Mononuclear cell (primary cell): ENCODE measurements around the gene ADGRG7. TPM values are rescaled to one million over a fixed set of nuclear protein-coding genes. Genes with fewer than 3 reads are reported as not detected.

Experiments used
- H3K27me3 ChIP-seq: 2 replicates; pipeline ENCODE4 v1.6.0; 2011; ENCODE audit warnings: low read length, control low read depth; ENCODE audit not compliant: insufficient read depth
- H3K4me1 ChIP-seq: 2 replicates; pipeline ENCODE4 v1.5.1; 2011; ENCODE audit warnings: mild to moderate bottlenecking, low read length, control low read depth; ENCODE audit not compliant: insufficient read depth
- H3K4me3 ChIP-seq: 2 replicates; pipeline ENCODE4 v1.5.1; 2011; ENCODE audit warnings: mild to moderate bottlenecking, low read length, moderate library complexity
- H3K9me3 ChIP-seq: 2 replicates; pipeline ENCODE4 v1.5.1; 2011; ENCODE audit warnings: low read depth, mild to moderate bottlenecking, control low read depth, low read length
- total RNA-seq: library from RNA; depleted of rRNA; stranded (reverse); fragments of >200 nt; gene quantifications from one replicate; pipeline ENCODE4 v1.2.3, GENCODE V29; 2012

ADGRG7 gene
- total RNA-seq, 1 donor: not detected

DNA sequence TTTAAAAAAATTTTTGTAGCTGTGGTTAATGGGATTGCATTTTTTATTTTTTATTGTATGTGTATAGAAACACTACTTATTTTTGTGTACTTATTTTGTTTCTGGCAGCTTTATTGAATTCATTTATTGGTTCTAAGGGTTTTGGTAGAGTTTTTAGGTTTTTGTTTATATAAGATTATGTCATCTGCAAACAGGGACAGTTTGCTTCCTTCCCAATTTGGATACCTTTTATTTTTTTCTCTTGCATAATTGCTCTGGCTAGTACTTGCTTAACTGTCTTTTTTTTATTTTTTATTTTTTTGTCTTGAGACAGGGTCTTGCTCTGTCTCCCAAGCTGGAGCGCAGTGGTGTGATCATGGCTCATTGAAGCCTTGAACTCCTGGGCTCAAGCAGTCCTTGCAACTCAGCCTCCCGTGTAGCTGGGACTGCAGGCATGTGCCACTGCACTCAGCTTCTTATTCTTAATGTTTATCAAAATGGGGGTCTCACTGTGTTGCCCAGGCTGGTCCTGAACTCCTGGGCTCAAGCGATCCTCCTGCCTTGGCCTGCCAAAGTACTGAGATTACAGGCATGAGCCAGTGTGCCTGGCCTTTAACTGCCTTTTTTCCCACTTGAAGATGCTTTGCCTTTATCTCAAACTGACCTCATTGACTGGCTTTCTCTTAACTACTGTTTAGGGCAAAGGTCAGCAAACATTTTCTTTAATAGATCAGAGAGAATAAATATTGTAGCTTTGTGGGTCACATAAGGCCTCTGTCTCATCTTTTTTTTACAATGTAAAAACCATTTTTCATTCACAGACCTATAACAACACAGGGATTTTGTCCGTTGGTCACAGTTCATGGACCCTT lies 108.5 kb downstream of the ADGRG7 start:
- Histone ChIP-seq H3K4me3 (no peak overlapping the region), H3K4me1 (peaks cover 7% of the 10 kb centered on the region), H3K9me3 (no peaks in the 10 kb centered on the region), H3K27me3 (no peaks in the 10 kb centered on the region)

- no peaks in the 10 kb centered on the region for H3K9me3 ChIP-seq
- peaks cover 7% of the 10 kb centered on the region for H3K4me1 ChIP-seq
- H3K4me3 ChIP-seq: no peak overlapping the region
- no peaks in the 10 kb centered on the region for H3K27me3 ChIP-seq
Measured at GRCh38 chr3:100719136-100719535, 109.7 kb downstream of the ADGRG7 start.

- no peaks in the 10 kb centered on the region for H3K9me3 ChIP-seq
- H3K27me3 ChIP-seq: no peaks in the 10 kb centered on the region
- no peak overlapping the region for H3K4me3 ChIP-seq
- H3K4me1 ChIP-seq: peaks cover 7% of the 10 kb centered on the region
Measured at GRCh38 chr3:100720426-100720825, 111.0 kb downstream of the ADGRG7 start.

DNA sequence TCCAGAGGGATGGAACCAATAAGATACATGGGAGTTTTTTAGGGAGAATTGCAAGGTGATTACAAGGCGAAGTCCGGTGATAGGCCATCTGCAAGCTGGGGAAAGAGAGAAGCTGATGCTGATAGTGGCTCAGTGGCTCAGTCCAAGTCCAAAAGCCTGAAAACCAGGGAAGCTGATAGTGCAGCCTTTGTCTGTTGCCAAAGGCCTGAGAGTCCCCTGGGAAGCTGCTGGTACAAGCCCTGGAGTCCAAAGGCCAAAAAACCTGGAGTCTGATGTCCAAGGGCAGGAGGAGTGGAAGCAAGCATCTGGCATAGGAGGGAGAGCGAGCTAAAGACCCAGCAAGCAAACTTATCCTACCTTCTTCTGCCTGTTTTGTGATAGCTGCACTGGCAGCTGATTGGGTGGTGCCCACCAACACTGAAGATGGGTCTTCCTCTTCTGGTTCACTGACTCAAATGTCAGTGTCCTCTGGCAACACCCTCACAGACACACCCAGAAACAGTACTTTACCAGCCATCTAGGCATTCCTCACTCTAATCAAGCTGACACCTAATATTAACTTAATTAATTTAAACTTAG lies 116.6 kb downstream of the ADGRG7 start:
- no peak overlapping the region for H3K4me3 ChIP-seq
- no peaks in the 10 kb centered on the region for H3K27me3 ChIP-seq
- no peaks in the 10 kb centered on the region for H3K9me3 ChIP-seq
- no peaks in the 10 kb centered on the region for H3K4me1 ChIP-seq

DNA sequence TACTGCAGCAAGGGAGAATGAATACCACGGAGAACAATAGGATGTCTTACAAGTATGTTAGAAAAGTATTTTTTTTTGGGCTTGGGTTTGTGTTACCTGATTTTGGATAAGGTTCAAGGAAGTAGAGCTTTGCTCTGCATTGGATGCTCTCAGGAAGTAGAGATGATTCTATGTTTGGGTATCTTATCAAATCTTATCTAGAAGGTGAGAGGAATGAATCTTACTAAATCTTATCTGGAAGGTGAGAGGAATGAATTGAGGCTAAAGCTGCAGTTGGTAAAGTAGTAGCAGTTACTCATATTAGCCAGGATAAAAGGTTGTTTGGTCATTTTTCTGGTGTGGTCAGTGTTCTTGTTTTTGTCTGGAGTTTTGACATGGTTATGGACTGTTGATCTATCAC lies 117.3 kb downstream of the ADGRG7 start:
- H3K9me3 ChIP-seq: no peaks in the 10 kb centered on the region
- H3K4me3 ChIP-seq: no peak overlapping the region
- H3K4me1 ChIP-seq: no peaks in the 10 kb centered on the region
- no peaks in the 10 kb centered on the region for H3K27me3 ChIP-seq

DNA sequence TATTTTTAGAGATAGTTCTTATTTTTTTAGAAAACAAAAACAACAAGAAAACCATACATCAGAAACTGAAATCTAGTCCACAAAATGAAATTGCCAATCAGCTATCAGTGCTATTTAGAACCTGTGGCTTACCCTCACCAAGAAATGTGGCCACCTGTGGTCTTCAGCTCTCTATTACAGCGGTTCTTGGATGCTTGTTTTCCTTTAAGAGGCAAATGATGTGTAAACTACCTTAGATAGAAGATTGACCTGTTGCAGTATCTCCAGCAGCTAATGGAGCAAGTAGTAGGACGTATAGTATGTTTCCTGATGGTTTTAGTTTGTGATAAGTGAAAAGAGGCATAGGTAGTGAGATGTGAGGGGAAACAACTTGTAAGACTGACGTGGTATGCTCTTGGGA lies 121.1 kb downstream of the ADGRG7 start:
- H3K9me3 ChIP-seq: no peaks in the 10 kb centered on the region
- H3K4me1 ChIP-seq: no peaks in the 10 kb centered on the region
- H3K4me3 ChIP-seq: no peak overlapping the region
- H3K27me3 ChIP-seq: no peaks in the 10 kb centered on the region

GRCh38 chr3:100732435-100732834 lies 123.0 kb downstream of the ADGRG7 start:
- no peaks in the 10 kb centered on the region for H3K9me3 ChIP-seq

GRCh38 chr3:100737334-100737733 lies 127.9 kb downstream of the ADGRG7 start:
- Histone ChIP-seq H3K9me3 (no peaks in the 10 kb centered on the region), H3K4me3 (no peak overlapping the region), H3K27me3 (no peaks in the 10 kb centered on the region), H3K4me1 (no peaks in the 10 kb centered on the region)

More at GRCh38 chr3:100732435-100732834, 123.0 kb downstream of the ADGRG7 start:
- Histone ChIP-seq H3K4me1 (no peaks in the 10 kb centered on the region), H3K27me3 (no peaks in the 10 kb centered on the region), H3K4me3 (no peak overlapping the region)

DNA sequence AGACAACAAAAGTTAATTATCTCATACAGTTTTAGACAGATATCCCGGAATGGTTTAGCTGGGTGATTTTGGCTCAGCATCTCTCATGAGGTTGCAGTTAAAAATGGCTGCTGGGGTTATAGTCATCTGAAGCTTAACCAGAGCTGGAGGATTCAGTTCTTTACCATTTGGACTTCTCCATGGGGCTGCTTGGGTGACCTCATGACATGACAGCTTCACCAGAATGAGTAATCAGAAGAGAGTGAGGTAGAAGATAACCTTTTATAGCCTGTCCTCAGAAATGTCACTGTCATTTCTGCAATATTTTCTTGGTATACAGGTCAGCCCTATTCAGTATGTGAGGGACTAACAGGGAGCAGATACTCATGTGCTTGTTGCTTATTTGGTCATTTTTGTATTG lies 130.8 kb downstream of the ADGRG7 start:
- H3K4me3 ChIP-seq: no peak overlapping the region
- no peaks in the 10 kb centered on the region for H3K27me3 ChIP-seq
- H3K4me1 ChIP-seq: no peaks in the 10 kb centered on the region
- no peaks in the 10 kb centered on the region for H3K9me3 ChIP-seq

DNA sequence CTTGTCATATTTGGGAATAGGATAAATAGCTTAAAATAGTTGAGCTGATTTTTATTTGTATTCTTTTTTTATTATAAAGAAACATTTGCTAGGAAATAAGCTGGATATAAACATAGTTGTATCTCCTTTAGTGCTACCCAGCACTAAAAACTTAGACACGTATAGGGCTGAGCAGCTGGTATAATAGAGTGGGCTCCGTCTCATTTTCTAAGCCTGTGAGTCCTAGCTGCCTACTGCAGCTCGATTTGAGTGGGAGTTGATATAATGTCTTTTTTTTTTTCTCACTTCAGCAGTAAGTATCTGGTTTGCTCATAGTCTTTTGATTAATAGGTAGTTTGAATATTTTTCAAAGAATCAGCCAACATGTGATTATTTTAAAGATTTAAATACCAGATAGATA lies 134.1 kb downstream of the ADGRG7 start:
- no peak overlapping the region for H3K4me3 ChIP-seq
- H3K9me3 ChIP-seq: no peaks in the 10 kb centered on the region
- H3K4me1 ChIP-seq: no peaks in the 10 kb centered on the region
- H3K27me3 ChIP-seq: no peaks in the 10 kb centered on the region

DNA sequence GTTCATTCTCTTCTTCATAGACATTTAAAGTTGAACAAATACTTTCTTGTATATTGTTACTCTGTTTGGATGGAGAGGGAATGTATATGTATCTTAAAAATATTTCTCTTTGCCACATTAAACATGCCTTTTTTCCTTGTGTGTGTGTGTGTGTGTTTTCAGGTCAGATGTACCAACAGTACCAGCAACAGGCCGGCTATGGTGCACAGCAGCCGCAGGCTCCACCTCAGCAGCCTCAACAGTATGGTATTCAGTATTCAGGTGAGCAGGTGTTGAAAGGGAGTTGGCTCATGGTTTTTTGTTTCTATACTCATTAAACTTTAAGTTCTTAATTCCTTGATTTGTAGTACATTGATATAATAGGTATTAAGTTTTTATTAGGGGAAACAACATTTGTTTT lies 135.3 kb downstream of the ADGRG7 start:
- Histone ChIP-seq H3K9me3 (no peaks in the 10 kb centered on the region), H3K4me1 (no peaks in the 10 kb centered on the region), H3K27me3 (no peaks in the 10 kb centered on the region), H3K4me3 (no peak overlapping the region)

Other genes starting within 250 kb of the ADGRG7 start
- gene TOMM70, start 208.5 kb upstream of the ADGRG7 start, total RNA-seq: 40.9 TPM
- gene LNP1, start 208.1 kb upstream of the ADGRG7 start, total RNA-seq: 1.7 TPM
- gene TMEM45A, start 117.0 kb upstream of the ADGRG7 start, total RNA-seq: 0.73 TPM
- 60.1 TPM for gene TFG, start 99.9 kb downstream of the ADGRG7 start, total RNA-seq